BE2C (cell line): ENCODE results near the gene APOBEC2.

Experiments used
- DNase-seq: peaks from one replicate; pipeline ENCODE4 v3.0.0-alpha.2; 2020
- H3K27me3 ChIP-seq: fragments of 250-450 bp; sonication (Bioruptor Pico); 2 replicates; pipeline ENCODE4 v1.5.1; 2020; ENCODE audit warnings: mild to moderate bottlenecking
- H3K36me3 ChIP-seq: fragments of 250-450 bp; sonication (Bioruptor Pico); 2 replicates; pipeline ENCODE4 v1.5.1; 2020; ENCODE audit warnings: mild to moderate bottlenecking
- H3K4me1 ChIP-seq: fragments of 250-450 bp; sonication (Bioruptor Pico); 2 replicates; pipeline ENCODE4 v1.5.1; 2020
- H3K4me3 ChIP-seq: 2 replicates; pipeline ENCODE4 v1.5.1; 2011; ENCODE audit warnings: low read depth, low read length
- H3K9me3 ChIP-seq: fragments of 250-450 bp; sonication (Bioruptor Pico); 2 replicates; pipeline ENCODE4 v1.5.1; 2020
- TF ChIP-seq, protein P1 (sequence below): IDR thresholded peaks from 2 replicates; pipeline ENCODE4 v1.5.1; 2012; ENCODE audit warnings: mild to moderate bottlenecking, low read depth, low read length

Gene APOBEC2

DNA sequence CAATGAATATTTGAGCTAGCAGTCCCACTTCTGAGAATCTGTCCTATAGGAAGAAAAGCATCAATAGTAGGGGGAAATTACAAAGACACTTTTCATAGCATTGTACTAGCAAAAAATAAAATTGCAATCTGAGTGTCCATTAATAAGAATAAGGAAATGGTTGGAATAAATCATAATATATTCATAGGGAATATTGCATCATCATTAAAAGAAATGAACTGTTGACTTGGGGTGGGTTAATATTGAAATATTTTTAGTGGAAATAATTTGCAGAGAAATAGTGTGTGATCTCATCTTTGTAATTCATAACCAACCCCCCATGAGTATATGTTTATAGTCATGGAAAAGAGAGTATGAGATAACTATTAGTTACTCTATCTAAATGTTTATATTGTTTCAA, 32.2 kb downstream of the APOBEC2 start:
- Histone ChIP-seq H3K9me3 (no peaks in the 10 kb centered on the region), H3K36me3 (peaks cover 73% of the 10 kb centered on the region), H3K4me1 (no peaks in the 10 kb centered on the region), H3K4me3 (no peak overlapping the region), H3K27me3 (no peaks in the 10 kb centered on the region)
- DNase-seq = no peak
- TF ChIP-seq, protein P1, sequence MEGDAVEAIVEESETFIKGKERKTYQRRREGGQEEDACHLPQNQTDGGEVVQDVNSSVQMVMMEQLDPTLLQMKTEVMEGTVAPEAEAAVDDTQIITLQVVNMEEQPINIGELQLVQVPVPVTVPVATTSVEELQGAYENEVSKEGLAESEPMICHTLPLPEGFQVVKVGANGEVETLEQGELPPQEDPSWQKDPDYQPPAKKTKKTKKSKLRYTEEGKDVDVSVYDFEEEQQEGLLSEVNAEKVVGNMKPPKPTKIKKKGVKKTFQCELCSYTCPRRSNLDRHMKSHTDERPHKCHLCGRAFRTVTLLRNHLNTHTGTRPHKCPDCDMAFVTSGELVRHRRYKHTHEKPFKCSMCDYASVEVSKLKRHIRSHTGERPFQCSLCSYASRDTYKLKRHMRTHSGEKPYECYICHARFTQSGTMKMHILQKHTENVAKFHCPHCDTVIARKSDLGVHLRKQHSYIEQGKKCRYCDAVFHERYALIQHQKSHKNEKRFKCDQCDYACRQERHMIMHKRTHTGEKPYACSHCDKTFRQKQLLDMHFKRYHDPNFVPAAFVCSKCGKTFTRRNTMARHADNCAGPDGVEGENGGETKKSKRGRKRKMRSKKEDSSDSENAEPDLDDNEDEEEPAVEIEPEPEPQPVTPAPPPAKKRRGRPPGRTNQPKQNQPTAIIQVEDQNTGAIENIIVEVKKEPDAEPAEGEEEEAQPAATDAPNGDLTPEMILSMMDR = no peak

DNA sequence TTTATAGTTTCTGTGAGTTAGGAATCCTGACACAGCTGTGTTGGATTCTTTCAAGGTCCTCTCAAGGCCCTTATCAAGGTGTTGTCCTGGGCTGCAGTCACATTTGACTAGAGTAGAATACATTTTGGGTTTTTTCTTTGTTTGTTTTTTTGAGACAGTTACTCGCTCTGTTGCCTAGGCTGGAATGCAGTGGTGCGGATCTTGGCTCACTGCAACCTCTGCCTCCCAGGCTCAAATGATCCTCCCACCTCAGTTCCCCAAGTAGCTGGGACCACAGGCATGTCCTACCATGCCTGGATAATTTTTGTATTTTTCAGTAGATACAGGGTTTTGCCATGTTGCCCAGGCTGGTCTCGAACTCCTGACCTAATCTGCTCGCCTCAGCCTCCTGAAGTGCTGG, 35.4 kb downstream of the APOBEC2 start:
- no peaks in the 10 kb centered on the region for H3K27me3 ChIP-seq
- H3K9me3 ChIP-seq = no peaks in the 10 kb centered on the region
- H3K36me3 ChIP-seq = peaks cover 86% of the 10 kb centered on the region
- no peak overlapping the region for H3K4me3 ChIP-seq
- no peak for DNase-seq
- TF ChIP-seq, protein P1 = no peak
- H3K4me1 ChIP-seq = no peaks in the 10 kb centered on the region; the same call in 1 of the 2 replicates

DNA sequence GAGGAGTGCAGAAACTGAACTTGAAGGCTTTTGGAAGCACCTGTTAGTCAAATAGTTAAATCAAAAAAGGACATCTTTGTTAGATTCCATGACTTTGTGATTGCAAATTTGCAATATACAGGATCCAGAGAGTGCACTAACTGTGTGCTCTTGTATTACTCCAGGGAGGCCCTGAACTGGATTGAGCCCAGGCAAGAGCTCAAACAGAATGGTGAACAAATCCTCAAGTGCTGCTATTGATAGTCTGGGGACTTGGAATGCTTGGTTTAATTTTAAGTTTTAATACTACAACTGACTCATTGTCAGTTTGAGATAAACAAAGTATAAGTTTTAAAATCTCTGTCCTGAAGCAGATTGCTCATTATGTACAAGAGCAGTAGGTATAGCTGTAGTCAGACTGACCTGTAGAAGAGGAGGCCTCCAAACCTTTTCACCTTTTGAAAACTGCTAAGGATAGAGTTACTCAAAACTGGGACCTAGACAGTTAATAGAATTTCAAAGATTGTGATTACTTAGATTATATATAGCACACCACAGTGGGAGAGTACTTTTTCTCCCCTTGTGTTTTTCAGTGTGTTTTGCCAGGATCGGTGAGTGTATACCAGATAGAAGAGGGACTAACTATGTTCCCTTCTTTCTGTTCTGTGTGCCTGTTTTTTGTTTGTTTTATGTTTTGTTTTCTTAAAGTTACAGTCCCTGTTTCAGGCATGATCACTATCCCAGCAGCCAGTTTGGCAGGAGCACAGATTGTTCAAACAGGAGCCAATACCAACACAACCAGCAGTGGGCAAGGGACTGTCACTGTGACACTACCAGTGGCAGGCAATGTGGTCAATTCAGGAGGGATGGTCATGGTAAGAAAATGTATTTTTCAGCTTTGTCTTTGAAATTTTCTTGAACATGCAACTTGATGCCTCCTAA, 38.1 kb downstream of the APOBEC2 start:
- Histone ChIP-seq H3K4me3 (no peak overlapping the region), H3K4me1 (no peaks in the 10 kb centered on the region; the same call in 1 of the 2 replicates), H3K9me3 (no peaks in the 10 kb centered on the region), H3K36me3 (peaks cover 87% of the 10 kb centered on the region), H3K27me3 (no peaks in the 10 kb centered on the region)
- TF ChIP-seq, protein P1 = no peak
- DNase-seq = no peak

DNA sequence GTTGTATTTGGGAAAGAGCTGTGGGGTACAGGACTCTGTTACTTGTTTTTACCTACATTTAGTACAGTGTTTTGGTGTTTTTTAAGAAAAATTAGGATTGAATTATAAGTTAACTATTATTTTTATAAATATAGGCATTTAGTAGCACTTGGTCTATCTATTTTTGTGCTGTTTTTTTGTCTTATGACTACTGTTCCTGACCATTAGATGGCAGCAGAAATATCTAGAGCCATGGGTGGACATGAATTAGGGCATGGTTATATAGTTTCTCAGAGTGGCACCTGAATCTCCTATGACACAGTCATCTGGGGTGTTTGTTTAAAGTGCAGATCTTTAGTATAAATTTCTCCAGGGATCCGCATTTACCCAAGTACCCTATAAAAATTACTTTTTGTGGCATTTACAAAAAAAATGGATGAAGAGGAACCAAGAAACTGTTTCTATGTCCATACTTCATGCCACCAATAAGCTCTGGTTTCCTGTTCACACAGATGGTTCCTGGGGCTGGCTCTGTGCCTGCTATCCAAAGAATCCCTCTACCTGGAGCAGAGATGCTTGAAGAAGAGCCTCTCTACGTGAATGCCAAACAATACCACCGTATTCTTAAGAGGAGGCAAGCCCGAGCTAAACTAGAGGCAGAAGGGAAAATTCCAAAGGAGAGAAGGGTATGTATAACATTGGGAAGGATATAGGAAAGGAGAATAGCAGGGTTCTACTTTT, 39.6 kb downstream of the APOBEC2 start:
- H3K27me3 ChIP-seq = no peaks in the 10 kb centered on the region
- H3K9me3 ChIP-seq = no peaks in the 10 kb centered on the region
- no peaks in the 10 kb centered on the region; the same call in 1 of the 2 replicates for H3K4me1 ChIP-seq
- no peak for DNase-seq
- peaks cover 90% of the 10 kb centered on the region for H3K36me3 ChIP-seq
- no peak overlapping the region for H3K4me3 ChIP-seq
- TF ChIP-seq, protein P1 = peak; percentile 49

DNA sequence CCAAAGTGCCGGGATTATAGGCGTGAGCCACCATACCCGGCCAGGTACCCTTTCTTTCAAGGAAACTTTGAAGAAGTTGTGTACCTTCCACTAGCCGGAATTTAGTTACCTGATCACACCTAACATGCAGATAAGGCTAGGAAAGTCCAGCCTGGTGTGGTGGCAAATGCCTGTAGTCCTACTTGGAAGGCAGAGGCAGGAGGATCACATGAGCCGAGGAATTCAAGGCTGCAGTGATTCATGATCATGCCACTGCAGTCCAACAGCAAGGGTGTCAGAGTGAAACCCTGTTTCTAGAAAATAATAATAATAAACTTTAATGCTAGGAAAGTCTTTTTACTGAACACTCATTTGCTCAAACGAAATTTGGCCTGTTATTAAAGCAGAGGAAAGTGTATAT, 40.7 kb downstream of the APOBEC2 start:
- H3K9me3 ChIP-seq = no peaks in the 10 kb centered on the region
- no peaks in the 10 kb centered on the region; the same call in 1 of the 2 replicates for H3K4me1 ChIP-seq
- H3K4me3 ChIP-seq = no peak overlapping the region
- TF ChIP-seq, protein P1 = no peak
- H3K36me3 ChIP-seq = peaks cover 96% of the 10 kb centered on the region
- H3K27me3 ChIP-seq = no peaks in the 10 kb centered on the region
- DNase-seq = no peak
